IMR-90 (cell line): ENCODE results near the gene TTLL8. TPM values are rescaled to one million over a fixed set of nuclear protein-coding genes. Genes with fewer than 3 reads are reported as not detected.

ENCODE experiments used
- polyA plus RNA-seq, 3 experiments: library from polyadenylated mRNA; depleted of rRNA; stranded (reverse); fragments of >200 nt; gene quantifications; 2 replicates each; pipeline ENCODE4 v1.2.3, GENCODE V29; 2012; ENCODE audit warnings: low replicate concordance in 1 of 3
- total RNA-seq: library from RNA; depleted of rRNA; stranded (reverse); fragments of >200 nt; gene quantifications from 2 replicates; pipeline ENCODE4 v1.2.3, GENCODE V29; 2012
- TF ChIP-seq, protein P1 (sequence below): fragments of 150-350 bp; IDR thresholded peaks from 2 replicates; pipeline ENCODE4 v1.6.1; 2017; ENCODE audit warnings: mild to moderate bottlenecking, antibody characterized with exemption, low read length, low read depth

The TTLL8 gene
- total and polyA plus RNA-seq, 2 of the 4 experiments (the other 2 are of a cell fraction): not detected

DNA sequence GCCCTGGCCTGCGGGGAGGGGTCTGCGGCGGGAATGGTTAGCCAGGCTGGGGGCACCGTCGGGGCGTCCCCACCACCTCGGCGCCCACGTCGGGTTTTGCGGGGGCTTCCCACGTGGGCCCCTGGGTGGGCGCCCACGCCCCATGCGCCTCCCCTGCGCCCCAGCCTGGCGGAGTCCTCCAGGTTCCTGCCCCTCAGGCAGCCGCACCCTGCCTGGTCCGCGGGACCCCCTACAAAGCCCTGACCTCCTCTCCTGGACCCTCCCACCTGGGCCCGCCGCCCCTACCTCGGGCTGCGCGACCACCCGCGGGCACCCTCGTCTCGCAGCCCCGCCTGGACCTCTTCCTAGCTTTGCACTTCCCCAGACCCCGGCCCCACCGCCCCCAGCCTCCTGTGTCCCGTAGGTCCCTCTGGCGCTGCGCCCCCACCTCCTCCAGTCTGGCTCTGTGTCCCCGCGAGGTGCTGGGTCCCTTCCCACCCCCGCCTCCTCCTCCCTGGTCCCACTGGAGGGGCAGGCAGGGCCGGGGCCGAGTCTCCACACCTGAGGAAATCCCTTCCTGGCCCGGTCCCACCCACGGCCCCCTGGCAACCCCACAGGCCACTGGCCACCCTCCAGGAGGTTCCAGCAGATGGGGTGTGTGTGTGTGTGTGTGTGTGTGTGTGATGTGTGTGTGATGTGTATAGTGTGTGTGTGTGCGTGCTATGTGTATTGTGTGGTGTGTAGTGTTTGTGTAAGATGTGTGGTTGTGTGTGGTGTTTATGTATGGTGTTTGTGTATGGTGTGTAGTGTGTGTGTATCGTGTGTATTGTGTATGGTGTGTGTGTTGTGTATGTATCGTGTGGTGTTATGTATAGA lies 85.7 kb downstream of the TTLL8 start (continued):
- TF ChIP-seq, protein P1, sequence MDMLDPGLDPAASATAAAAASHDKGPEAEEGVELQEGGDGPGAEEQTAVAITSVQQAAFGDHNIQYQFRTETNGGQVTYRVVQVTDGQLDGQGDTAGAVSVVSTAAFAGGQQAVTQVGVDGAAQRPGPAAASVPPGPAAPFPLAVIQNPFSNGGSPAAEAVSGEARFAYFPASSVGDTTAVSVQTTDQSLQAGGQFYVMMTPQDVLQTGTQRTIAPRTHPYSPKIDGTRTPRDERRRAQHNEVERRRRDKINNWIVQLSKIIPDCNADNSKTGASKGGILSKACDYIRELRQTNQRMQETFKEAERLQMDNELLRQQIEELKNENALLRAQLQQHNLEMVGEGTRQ: no peak
